IPS-15b (cell line): ENCODE results near the gene TANC1.

Source experiments
- H3K27me3 ChIP-seq: one replicate; pipeline ENCODE4 v1.6.1; 2013; ENCODE audit warnings: low read length; ENCODE audit not compliant: control insufficient read depth, insufficient read depth
- H3K36me3 ChIP-seq: one replicate; pipeline ENCODE4 v1.6.1; 2013; ENCODE audit warnings: low read length; ENCODE audit not compliant: control insufficient read depth, insufficient read depth
- H3K4me1 ChIP-seq: one replicate; pipeline ENCODE4 v1.6.1; 2013; ENCODE audit warnings: mild to moderate bottlenecking, low read length; ENCODE audit not compliant: control insufficient read depth, insufficient read depth
- H3K4me3 ChIP-seq: one replicate; pipeline ENCODE4 v1.5.1; 2013; ENCODE audit warnings: low read depth, low read length
- H3K9ac ChIP-seq: one replicate; pipeline ENCODE4 v1.6.1; 2013; ENCODE audit warnings: low read depth, mild to moderate bottlenecking, low read length
- H3K9me3 ChIP-seq: one replicate; pipeline ENCODE4 v1.6.1; 2013; ENCODE audit warnings: mild to moderate bottlenecking, low read length; ENCODE audit not compliant: control insufficient read depth, insufficient read depth

Gene TANC1

GRCh38 chr2:159230145-159230877, 261.9 kb downstream of the TANC1 start:
- no peaks in the 10 kb centered on the region for H3K27me3 ChIP-seq
- H3K4me3 ChIP-seq: no peak overlapping the region
- H3K9ac ChIP-seq: no peak overlapping the region
- H3K9me3 ChIP-seq: no peaks in the 10 kb centered on the region
- H3K36me3 ChIP-seq: no peaks in the 10 kb centered on the region
- no peaks in the 10 kb centered on the region for H3K4me1 ChIP-seq

GRCh38 chr2:159232456-159233170, 264.2 kb downstream of the TANC1 start:
- Histone ChIP-seq H3K9ac (no peak overlapping the region), H3K36me3 (no peaks in the 10 kb centered on the region), H3K4me3 (no peak overlapping the region), H3K27me3 (no peaks in the 10 kb centered on the region), H3K9me3 (no peaks in the 10 kb centered on the region), H3K4me1 (no peaks in the 10 kb centered on the region)

- Histone ChIP-seq H3K9me3 (no peaks in the 10 kb centered on the region), H3K4me3 (no peak overlapping the region), H3K9ac (no peak overlapping the region), H3K36me3 (no peaks in the 10 kb centered on the region), H3K27me3 (no peaks in the 10 kb centered on the region), H3K4me1 (no peaks in the 10 kb centered on the region)
Observed at GRCh38 chr2:159234868-159235267, 266.4 kb downstream of the TANC1 start.

- Histone ChIP-seq H3K4me1 (no peaks in the 10 kb centered on the region), H3K36me3 (no peaks in the 10 kb centered on the region), H3K4me3 (no peak overlapping the region), H3K27me3 (no peaks in the 10 kb centered on the region), H3K9me3 (no peaks in the 10 kb centered on the region), H3K9ac (no peak overlapping the region)
Observed at GRCh38 chr2:159243529-159243928, 275.1 kb downstream of the TANC1 start.

GRCh38 chr2:159246325-159246988, 278.0 kb downstream of the TANC1 start:
- H3K4me3 ChIP-seq: no peak overlapping the region
- no peaks in the 10 kb centered on the region for H3K27me3 ChIP-seq
- no peak overlapping the region for H3K9ac ChIP-seq
- no peaks in the 10 kb centered on the region for H3K36me3 ChIP-seq
- no peaks in the 10 kb centered on the region for H3K9me3 ChIP-seq
- no peaks in the 10 kb centered on the region for H3K4me1 ChIP-seq

GRCh38 chr2:159249990-159250715, 281.7 kb downstream of the TANC1 start:
- H3K9me3 ChIP-seq: no peaks in the 10 kb centered on the region
- no peak overlapping the region for H3K9ac ChIP-seq
- no peaks in the 10 kb centered on the region for H3K4me1 ChIP-seq
- no peaks in the 10 kb centered on the region for H3K36me3 ChIP-seq
- H3K4me3 ChIP-seq: no peak overlapping the region
- H3K27me3 ChIP-seq: no peaks in the 10 kb centered on the region

GRCh38 chr2:159251296-159252173, 283.1 kb downstream of the TANC1 start:
- Histone ChIP-seq H3K4me3 (no peak overlapping the region), H3K36me3 (no peaks in the 10 kb centered on the region), H3K27me3 (no peaks in the 10 kb centered on the region), H3K9ac (no peak overlapping the region), H3K4me1 (no peaks in the 10 kb centered on the region), H3K9me3 (no peaks in the 10 kb centered on the region)

GRCh38 chr2:159252905-159253304, 284.5 kb downstream of the TANC1 start:
- H3K4me1 ChIP-seq: no peaks in the 10 kb centered on the region
- H3K27me3 ChIP-seq: no peaks in the 10 kb centered on the region
- H3K36me3 ChIP-seq: no peaks in the 10 kb centered on the region
- H3K9me3 ChIP-seq: no peaks in the 10 kb centered on the region
- H3K4me3 ChIP-seq: no peak overlapping the region
- H3K9ac ChIP-seq: no peak overlapping the region

- no peaks in the 10 kb centered on the region for H3K36me3 ChIP-seq
- no peaks in the 10 kb centered on the region for H3K4me1 ChIP-seq
- no peaks in the 10 kb centered on the region for H3K27me3 ChIP-seq
- no peaks in the 10 kb centered on the region for H3K9me3 ChIP-seq
- H3K9ac ChIP-seq: no peak overlapping the region
- H3K4me3 ChIP-seq: no peak overlapping the region
Observed at GRCh38 chr2:159256159-159256558, 287.7 kb downstream of the TANC1 start.

- Histone ChIP-seq H3K27me3 (no peaks in the 10 kb centered on the region), H3K4me3 (no peak overlapping the region), H3K36me3 (no peaks in the 10 kb centered on the region), H3K4me1 (no peaks in the 10 kb centered on the region), H3K9me3 (no peaks in the 10 kb centered on the region), H3K9ac (no peak overlapping the region)
Observed at GRCh38 chr2:159262226-159262625, 293.8 kb downstream of the TANC1 start.

GRCh38 chr2:159262904-159263303, 294.5 kb downstream of the TANC1 start:
- Histone ChIP-seq H3K27me3 (no peaks in the 10 kb centered on the region), H3K36me3 (no peaks in the 10 kb centered on the region), H3K9ac (no peak overlapping the region), H3K4me1 (no peaks in the 10 kb centered on the region), H3K9me3 (no peaks in the 10 kb centered on the region), H3K4me3 (no peak overlapping the region)
